Stimulated activated CD4-positive, alpha-beta T cell treated with anti-CD3 and anti-CD28 coated beads, Interleukin-4, amount 100 ng/mL, for 48 hours (primary cell): Measurements from ENCODE around the gene MCEE.
"Not testable (repeated sequence)": the region's sequence is repeated elsewhere in the genome, so short reads cannot be mapped to it uniquely, and the experiment has no call there.

Source experiments
- DNase-seq, 2 donors: peaks; one replicate each; pipeline ENCODE4 v3.0.0-alpha.2; 2020; ENCODE audit warnings: low read depth in 2 of 2

The MCEE gene

DNA sequence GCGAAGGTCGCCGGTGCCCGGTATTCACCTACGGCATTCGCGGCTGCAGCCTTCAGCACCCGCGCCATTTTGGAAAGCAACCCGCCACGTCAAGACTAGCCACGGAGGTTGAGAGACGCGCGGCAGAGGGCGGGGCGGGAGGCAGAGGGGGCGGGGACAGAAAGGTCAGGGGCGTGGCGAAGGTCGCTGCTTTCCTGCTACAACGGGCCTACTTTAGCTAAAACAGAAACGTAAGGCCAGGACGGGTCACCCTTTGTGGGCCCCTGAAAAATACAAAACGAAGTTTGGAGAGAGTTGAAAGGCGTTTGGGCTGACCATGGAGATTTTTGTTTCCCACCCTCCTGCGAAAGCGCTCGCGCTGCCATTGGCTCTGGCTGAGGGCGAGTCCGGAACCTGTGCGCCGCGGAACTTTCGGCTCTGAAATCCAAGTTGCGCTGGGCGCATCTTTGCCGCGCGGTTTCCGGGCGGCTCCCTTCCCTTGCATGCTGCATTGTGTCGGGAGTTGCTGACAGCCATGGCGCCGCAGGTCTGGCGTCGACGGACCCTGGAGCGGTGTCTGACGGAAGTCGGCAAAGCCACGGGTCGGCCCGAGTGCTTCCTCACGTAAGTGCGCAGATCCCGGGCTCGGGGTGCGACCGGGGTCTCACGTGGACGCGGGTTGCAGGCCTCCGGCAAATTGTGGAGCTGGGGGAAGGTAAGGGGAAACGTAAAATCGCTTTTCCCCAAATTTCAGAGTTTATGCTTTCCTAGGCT is at the start of gene MCEE, which contains the start of gene MPHOSPH10:
Gene MCEE, minus strand, starts transcription at position 78 of the 753 bp plus-strand sequence. Its CDS starts 10 bp downstream, at position 68.
Gene MPHOSPH10, plus strand, starts transcription at position 483 of the 753 bp plus-strand sequence. Its CDS starts 32 bp downstream, at position 515.
- peak; percentile 87 for DNase-seq

DNA sequence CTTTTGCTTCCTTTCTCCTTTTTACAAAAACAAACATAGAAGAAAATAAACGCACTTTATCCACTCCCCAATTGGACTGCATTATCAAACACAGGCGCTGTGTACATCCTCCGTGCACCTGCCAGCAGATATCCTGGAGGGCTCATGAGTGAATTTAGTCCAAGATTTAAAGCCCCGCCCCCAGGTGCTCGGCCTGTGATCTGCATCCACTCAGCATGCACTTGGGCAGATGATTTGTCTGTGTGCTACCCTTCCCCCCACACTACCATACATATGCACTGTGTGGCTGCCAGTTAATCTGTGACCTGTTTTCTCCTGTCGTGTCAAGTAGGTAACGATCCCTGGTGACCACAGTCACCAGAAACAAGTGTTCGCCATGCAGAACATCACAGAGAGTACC is 48.8 kb upstream of the MCEE start:
- not testable (repeated sequence) for DNase-seq

DNA sequence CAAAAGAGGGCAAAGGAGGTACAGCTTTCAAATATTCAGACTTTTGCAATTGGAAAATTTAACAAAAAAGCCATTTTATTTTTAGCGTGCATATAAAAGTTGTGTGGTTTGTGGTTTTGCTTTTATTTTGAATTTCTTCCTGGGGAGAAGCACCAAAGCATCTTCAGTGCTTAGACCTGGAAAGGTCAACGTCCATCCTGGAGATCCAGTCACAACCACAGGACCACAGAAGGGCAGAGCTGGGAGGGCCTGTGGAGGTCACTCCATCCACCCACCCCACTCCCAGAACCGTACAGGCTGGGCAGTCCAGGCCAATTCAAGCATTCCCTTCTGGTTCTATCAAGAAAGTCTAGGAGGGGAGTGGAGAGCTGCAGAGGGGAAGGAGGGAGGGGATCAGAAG is 44.2 kb upstream of the MCEE start:
- DNase-seq, result no peak

DNA sequence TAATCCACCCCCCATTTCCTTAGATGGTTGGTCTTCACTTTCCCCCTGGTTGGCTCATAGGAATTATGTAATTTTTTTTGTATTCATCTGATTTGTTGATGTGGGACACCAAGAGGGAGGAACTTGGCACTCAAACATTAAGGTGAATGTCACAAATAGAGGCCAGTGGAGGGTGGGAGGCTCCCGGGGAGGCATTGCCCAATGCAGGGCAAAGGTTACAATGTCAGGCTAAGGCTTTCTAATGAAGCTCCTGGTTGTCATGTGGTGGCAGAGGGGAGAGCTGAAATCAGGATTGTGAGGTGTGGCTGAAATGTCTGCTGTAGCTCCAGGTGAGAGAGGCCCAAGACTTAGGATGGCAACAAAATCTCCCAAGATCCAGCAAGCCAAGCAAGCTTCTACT is 43.1 kb upstream of the MCEE start:
- DNase-seq, result no peak

DNA sequence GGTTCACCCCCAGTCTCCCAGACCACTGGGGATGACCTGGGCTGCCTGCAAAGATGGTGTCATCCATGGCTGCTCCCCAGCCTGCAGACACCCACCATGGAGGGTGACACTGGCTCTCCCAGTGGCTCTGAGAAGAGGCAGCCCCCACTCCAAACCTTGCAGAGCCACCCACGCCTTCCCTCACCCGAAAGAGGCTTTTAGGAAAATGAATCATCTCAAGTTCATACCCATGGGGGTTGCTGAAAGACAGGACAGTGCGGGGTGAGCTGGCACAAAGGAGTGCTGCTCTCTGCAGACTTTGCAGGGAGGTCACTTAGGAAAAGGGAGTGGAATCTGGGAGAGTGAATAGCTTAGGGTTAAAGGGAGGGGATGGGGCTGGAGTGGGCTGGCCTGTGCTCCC is 36.8 kb upstream of the MCEE start:
- no peak for DNase-seq

DNA sequence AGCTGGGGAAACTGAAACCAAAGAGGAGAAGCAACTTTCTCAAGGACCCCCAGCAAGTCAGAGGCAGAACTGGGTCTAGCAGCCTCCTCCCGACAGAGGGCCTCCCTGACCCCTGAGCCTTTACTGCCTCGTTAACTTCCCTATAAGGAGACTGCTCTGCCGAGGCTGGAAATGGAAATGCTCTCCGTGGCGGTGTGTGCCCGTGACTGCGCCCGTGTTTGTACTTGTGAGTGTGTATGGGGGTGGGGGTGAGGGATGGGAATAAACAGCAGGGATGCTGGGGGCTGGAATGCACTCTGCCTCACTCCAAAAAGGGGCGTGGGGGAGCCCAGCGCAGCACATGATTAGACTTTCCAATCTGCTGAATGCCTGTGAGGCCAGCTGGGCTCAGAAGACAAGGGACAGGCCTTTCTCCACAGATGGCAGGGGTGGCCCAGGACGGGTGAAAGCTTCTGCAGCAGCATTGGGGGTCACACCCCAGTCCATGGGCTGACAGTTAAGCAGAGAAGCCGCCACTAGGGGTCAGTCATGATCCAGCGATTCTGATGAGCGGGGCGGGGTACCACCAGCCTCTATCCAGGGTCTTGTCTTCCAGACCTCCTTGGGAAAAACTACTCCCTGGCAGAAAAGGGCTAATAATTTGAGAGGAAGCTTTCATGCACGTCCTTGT is 27.2 kb upstream of the MCEE start:
- peak; percentile 47 to 63 for DNase-seq

DNA sequence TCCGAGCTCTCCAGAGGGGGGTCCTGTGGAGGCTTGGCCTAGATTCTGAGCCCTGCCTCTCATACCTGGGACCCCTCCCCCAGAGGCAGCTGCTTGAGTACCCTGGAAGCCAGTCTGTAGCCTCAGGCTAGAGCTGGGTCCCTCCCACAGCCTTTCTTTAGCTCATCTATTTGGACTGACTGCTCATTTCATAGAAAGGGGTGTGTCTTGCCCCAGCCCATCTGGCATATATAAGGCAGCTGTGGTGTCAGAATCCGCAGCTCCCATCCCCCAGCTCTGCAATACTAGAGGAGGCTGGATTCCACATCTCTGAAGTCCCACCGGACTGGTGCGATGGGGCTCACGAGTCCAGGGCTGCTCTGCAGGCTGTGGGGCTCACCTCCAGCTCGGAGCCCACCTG is 26.5 kb upstream of the MCEE start:
- no peak for DNase-seq

DNA sequence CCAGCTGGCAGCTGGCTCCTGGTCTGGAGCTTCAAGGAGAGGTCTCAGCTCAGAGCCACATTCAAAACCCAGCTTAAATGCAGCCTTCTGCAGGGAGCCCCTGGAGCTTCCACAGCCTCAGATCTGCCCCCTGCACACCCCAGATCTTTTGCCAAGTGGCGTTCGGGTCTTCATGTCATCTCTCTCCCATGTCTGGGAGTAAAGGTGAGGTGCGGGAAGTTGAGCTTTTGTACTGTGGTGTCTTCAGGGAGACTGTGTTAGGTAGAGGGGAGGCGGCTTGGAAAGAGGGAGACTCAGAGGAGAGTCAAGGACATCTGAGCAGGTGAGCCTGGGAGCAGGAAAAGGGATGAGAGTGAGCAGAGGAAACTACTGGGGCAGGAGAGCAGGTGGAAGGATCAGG is 25.8 kb upstream of the MCEE start:
- no peak for DNase-seq

DNA sequence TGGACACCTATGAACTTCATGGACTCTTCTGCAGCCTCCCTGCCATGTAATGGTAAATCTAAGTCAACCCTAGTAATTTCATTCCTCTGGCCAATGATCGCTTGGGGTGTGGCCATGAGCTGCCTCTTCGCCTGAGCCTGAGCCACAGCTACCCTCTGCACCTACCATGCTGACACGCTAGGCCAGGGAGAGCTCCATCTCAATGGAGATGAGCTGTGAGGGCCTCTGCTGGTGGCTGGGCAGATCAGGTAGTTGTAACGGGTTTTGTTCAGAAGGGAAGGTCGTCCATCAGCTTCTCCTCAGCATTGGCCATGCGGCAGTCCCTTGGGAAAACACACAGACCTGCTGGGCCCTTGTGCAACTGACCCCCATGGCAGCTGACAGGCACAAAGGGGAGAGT is 24.8 kb upstream of the MCEE start:
- DNase-seq, result peak in 1 of 2 donors; percentile 16

DNA sequence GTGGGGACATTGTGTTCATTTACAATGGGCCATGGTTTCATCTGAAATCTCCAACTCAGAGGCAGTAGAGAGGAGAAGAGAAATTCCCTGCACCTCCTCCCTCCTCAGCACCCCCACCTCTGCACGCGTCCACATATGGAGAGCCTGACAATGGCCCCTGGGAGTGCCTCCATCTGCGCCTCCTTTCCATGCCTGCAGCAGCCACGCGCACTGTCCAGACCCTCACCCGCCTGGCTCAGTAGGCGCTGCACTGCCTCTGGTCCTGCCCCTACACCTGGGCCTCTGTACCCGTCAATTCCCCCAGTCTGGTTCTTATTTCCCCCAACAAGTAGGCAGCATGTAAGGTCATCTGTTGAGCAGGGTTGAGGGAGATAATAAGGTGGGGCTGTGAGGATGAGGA is 24.2 kb upstream of the MCEE start:
- no peak for DNase-seq

DNA sequence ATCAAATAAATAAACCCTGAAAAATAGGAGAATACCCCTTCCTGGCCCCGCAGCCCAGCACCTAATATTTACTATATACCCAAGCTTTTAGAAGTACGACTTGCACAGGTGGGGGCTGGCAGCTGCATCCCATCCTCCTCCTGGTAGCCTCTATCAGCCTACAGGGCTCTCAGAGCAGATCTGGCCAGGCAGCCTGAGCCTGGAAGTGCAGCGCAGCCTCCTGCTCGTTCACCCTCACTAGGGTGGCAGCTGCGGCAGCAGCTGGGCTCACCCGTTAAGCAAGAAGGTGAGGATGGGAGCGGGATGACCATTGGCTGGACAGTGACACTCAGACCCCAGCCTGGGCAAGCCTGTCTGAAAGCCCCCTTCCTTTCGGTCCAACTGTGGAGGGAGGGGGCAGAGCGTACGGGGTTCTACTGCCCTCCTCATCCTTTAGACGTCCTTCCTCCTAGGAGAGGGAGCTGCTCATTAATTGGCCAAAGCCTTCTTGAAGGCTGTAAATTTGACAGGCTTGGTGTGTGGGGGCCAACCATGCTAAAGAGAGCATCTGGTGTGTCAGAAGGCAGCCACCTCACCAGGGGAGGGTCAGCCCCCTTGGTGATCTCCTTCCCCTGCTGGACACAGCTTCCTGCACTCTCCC is 23.7 kb upstream of the MCEE start:
- no peak for DNase-seq

DNA sequence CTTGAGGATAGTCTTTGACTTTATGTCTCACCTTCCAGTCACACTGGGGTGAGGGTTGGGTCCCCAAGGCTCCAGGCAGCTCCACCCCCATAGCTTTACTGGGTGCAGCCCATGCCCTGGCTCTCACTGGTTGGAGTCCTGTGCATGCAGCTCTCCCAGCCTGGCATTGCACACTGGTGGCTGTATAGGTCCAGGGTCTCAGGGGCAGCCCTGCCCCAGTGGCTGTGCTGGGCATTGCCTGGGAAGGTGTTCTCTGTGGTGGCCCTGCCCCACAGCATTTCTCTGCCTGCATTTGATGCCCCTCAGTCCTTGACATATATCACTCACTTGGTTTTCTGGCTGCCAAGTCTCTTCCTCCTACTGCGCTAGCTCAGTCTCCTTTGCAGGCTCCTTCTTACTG is 21.6 kb upstream of the MCEE start:
- no peak for DNase-seq

DNA sequence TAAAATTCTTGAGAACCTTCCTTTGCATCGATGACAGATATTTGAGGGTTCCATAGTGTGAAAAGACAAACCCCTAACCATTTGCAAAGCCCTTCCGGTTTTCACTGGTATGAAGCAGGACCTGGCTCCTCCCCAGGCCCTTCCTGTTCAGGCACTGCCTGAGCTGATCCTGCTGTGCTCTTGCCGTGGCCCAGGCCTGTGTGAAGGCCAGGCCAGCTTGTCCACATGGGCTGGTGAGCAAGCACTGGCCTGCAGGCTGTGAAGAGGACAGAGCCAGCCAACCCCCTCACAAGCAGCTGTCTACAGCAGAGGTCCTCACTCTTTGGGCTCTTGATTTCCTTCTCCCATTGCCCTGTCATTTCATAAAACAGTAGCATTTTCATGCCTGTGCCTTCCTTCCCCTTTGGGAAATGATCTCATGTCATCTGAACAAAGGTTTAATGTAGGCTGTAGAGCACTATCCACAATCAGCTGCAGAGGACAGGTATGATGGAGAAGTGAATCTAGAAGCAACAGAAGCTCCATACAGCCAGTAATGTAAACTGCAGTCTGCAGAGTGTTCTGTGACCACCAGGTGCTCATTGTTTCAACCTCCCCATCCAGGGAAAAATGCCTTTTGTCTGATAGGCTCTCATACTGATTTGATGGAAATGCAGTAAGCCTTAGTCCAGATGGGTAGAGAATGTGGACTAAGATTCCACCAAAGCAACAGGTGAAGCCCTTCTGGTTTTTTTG is 20.2 kb upstream of the MCEE start:
- no peak for DNase-seq

DNA sequence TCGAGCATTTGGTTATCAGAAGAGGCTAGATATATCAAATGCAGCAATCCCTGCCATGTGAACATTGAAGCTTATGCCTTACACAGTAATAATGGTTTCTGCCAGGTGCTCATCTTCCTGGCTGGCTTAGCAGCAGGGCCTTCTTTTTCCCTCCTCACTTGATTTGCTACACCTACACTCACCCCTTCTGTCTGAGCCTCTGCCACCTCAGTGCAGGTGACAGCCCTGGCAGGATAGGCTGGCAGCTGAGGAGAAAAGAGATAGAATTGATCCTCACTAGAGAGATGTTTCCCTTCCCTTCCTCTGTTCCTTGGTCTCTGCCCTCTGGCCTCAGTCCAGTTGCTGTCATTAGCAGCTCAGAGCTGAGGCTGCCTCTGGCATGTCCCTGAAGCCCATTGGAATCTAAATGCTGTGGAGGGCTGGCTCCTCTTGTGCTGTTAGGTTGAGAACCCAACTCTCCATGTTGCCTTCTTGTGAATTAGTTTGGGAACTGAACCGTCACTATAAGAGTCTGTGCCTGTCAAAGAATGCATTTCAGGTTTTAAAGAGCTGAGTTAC is 18.6 kb upstream of the MCEE start:
- no peak for DNase-seq

DNA sequence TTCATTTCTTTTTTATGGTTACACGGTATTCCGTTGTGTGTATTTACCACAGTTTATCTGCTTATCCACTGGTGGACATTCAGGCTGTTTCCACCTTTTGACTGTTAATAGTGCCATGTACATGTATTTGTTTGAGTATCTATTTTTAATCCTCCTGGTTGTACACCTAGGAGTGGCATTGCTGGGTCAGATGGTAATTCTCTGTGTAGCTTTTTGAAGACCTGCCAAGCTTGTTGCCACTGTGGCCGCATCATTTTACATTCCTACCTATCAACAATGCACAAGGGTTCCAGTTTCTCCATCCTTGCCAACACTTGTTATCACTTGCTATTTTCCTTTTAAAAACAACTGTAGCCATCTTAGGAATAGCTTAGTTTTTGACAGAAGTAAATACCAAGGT is 13.8 kb upstream of the MCEE start:
- no peak for DNase-seq

DNA sequence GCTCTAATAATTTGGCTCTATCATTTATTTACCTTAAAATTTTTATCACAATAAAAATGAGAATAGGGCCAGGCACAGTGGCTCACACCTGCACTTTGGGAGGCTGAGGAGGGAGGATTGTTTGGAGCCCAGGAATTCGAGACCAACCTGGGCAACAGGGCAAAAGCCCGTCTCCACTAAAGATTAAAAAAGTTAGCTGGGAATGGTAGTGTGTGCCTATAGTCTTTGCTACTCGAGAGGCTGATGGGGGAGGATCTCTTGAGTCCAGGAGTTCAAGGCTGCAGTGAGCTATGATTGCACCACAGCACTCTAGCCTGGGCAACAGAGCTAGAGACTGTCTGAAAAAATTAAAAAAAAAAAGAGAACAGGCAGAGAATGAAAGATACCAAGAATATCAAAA is 6.1 kb upstream of the MCEE start:
- DNase-seq, result no peak

DNA sequence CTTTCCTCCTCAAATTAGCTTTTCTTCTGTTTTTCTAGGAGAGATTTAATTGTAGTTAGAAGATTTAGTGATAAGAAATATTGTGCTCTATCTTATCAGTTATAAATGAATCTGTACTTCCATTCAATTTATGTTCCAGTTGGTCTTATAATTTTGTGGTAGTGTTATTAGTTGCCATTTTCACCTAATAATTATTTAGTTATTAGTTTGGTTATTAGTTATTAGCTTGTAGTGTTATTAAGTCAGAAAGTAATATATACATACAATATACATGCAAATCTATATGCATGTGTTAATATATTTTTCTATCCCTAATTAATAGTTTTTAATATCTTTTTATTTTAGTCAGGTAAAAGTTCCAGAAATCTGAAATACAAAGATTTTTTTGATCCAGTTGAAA is 3.6 kb upstream of the MCEE start:
- DNase-seq, result no peak

DNA sequence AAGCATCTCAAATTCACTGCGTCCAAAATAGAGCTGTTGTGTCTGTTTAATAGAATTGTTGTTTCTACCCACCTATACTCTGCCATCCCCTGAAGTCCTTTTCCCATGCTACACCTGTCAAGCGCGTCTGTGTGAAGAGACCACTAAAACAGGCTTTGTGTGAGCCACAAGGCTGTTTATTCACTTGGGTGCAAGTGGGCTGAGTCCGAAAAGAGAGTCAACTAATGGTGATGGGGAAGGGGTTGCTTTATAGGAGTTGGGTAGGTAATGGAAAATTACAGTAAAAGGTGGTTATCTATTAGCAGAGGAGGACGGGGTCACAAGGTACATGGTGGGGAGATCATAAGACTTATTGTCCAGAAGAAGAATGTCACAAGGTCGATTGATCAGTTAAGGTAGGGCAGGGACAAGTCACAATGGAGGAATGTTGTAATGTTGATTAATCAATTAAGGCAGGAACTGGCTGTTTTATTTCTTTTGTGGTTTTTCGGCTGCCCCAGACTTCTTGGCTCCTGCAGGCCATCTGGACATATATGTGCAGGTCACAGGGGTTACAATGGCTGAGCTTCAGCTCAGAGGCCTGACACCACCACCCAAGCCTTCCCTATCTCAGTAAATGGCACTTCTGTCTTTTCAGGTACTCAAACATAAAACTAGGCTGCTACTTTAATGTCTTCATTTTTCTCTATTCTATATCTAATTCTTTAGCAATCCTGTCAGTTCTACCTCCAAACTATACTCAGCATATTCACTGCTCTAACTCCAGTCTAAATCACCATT is 1.5 kb upstream of the MCEE start:
- not testable (repeated sequence) for DNase-seq

DNA sequence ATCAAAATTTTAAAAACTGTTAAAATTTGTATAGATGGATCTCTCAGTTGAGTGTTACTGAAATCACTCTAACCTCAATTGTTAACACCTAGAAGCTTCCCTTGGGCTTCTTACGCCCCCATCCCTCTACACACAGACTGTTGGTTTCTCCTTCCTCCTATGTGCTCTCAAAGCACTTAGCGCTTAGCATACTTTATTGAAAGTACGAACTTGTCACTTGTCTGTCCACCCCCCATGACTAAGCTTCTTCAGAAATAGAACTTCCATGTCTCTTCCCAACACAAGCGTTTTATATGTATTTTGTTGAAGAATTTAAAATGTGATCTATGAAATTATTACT is 846 bp upstream of the MCEE start:
- DNase-seq, result no peak

DNA sequence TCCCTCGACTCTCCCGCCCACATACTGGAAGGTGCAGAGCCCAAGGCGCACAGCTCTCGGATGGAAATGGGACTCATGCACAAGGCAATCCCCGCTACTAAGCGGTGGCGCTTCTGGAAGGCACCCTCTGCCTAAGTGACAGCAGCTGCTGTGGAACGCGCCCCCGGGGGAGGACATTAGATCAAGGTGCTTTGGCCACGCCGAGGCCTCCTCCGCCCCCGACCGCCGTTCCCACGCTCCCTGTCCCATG is 202 bp downstream of the MCEE start:
- DNase-seq, result no peak

DNA sequence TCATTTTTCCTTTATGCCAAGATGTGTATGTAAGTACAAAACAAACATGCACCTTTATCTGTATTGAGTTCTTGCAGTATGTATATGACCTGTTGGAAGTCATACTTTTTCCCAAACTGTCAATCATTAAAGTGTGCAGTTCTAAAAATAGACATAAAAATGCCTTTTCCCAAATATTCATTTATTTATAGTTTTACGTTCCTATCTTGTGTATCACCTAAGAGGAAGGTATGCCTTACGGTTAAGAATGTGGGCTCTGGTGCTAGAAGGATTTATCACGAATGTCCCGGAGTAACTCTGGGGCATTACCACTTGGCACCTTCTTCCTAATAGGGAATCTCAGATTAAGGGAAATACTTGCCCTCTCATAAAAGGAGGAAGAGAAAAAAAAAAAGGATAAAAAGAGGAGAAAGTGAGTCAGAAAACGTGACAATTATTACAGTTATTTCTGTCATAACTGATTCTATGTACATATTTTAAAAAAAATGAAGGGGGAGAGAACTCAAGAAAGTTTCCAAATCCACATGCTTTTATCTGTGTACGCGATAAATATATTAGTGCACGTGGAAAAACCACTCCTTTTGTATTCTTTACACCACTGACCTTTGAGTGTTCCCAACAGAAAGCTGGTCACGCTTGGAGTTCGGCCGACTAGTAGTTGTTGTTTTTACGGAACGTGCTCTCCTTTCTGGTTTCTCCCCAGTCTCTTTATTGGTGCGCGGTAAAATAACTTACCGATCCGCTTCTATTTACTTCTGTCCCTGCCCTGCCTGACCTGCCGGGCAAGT is 721 bp downstream of the MCEE start:
- no peak for DNase-seq
